Gastroesophageal sphincter (tissue), 4 donors: ENCODE measurements around the gene SNUPN. TPM values are rescaled to one million over a fixed set of nuclear protein-coding genes. Genes with fewer than 3 reads are reported as not detected.
"Not testable (repeated sequence)": the region's sequence is repeated elsewhere in the genome, so short reads cannot be mapped to it uniquely, and the experiment has no call there.

Source experiments
- ATAC-seq: fragments of 150-250 bp; one replicate; pipeline ENCODE4 v1.9.1; 2016; ENCODE audit warnings: mild to moderate bottlenecking, moderate library complexity
- H3K27ac ChIP-seq, 4 donors: fragments of 200-600 bp; sonication (generic) in 3 of 4; 1 replicate in 3 of 4; 2 replicates in 1 of 4; pipeline ENCODE4 v1.5.1; 2016 to 2019
- H3K27me3 ChIP-seq: fragments of 200-600 bp; sonication (generic); one replicate; pipeline ENCODE4 v1.5.1; 2019
- H3K36me3 ChIP-seq, 2 donors: fragments of 200-600 bp; sonication (generic); one replicate each; pipeline ENCODE4 v1.5.1; 2019; ENCODE audit warnings: control low read depth in 1 of 2
- H3K4me1 ChIP-seq, 3 donors: fragments of 200-600 bp; sonication (generic); 1 replicate in 2 of 3; 2 replicates in 1 of 3; pipeline ENCODE4 v1.5.1; 2016 to 2019; ENCODE audit warnings: control low read depth in 2 of 3
- H3K4me3 ChIP-seq, 2 donors: fragments of 200-600 bp; sonication (generic); one replicate each; pipeline ENCODE4 v1.5.1; 2019; ENCODE audit warnings: mild to moderate bottlenecking in 1 of 2, moderate library complexity in 1 of 2
- H3K9me3 ChIP-seq, 3 donors: fragments of 200-600 bp; sonication (generic); one replicate each; pipeline ENCODE4 v1.5.1; 2017 to 2019; ENCODE audit warnings: control low read depth in 2 of 3
- EP300 ChIP-seq: sonication (generic); formaldehyde crosslinking; IDR thresholded peaks from one replicate; pipeline ENCODE4 v1.6.1; 2017; ENCODE audit warnings: antibody characterized with exemption, mild to moderate bottlenecking
- POLR2A ChIP-seq, 2 donors: fragments of 450-650 bp; IDR thresholded peaks; one replicate each; pipeline ENCODE4 v1.6.1; 2017; ENCODE audit warnings: antibody characterized with exemption in 2 of 2, mild to moderate bottlenecking in 2 of 2, moderate library complexity in 1 of 2
- POLR2AphosphoS5 ChIP-seq: sonication (generic); formaldehyde crosslinking; IDR thresholded peaks from one replicate; pipeline ENCODE4 v1.6.1; 2017; ENCODE audit warnings: antibody characterized with exemption
- WGBS, 2 donors: methylation state at CpG; one replicate each; pipeline ENCODE4 v1.1.5; 2018; ENCODE audit warnings: low coverage in 1 of 2; 5-methylcytosine and 5-hydroxymethylcytosine counted together
- total RNA-seq, 4 donors: library from RNA; depleted of rRNA; stranded (reverse); fragments of >200 nt; gene quantifications; one replicate each; pipeline ENCODE4 v1.1.0, GENCODE V29; 2016
- TF ChIP-seq, protein P1 (sequence below), 4 experiments: fragments of 200-600 bp in 2 of 4; fragments of 450-650 bp in 2 of 4; sonication (generic) in 1 of 4; IDR thresholded peaks; one replicate each; pipeline ENCODE4 v1.5.1; 2017 to 2019; ENCODE audit warnings: antibody characterized with exemption in 4 of 4, mild to moderate bottlenecking in 2 of 4, moderate library complexity in 2 of 4

SNUPN gene
- total RNA-seq, 4 donors from 2014 or later: 18.6 to 27.3 (median 21.0) TPM

DNA sequence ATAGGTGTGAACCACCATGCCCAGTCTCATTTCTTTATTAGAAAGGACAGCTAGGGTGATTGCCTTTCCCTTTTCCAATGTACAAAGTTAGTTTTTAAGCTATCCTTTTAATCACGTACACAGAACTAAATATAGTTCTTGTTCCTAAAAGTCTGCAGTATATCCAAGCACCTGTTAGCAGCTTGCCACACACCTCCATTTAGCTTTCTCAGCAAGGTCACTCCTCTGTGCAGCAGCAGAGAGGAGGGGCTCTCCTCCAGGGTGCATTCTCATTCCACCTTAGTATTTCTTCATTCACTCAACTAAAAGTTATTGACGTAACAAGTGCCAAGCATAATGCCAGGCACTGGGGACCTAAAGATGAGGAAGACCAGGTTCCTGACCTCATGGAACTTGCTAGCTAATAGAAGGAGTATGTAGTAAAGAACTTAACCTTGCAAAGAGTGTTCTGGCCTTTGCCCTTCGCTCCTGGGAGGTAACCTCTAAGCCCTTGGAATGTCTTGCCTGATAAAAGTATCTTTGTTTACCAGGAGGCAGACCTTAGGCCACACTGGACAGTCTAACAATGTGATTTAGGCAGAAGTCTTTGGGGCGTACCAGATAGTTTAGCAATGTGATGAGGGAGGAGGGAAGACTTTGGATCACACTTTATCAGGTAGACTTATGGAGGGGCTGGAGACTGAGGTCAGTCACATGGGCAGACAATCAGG, 33.7 kb downstream of the SNUPN start:
- Histone ChIP-seq H3K4me3 (no peak overlapping the region), H3K27me3 (no peaks in the 10 kb centered on the region), H3K4me1 (no peaks in the 10 kb centered on the region), H3K27ac (no peak overlapping the region), H3K36me3 (peaks cover 0 to 64% of the 10 kb centered on the region in 2 donors), H3K9me3 (no peaks in the 10 kb centered on the region)
- no peak for ATAC-seq
- WGBS, 2 donors: 88 to 100% methylated on average over 1 to 3 of the region's 4 CpGs
- TF ChIP-seq, protein P1, sequence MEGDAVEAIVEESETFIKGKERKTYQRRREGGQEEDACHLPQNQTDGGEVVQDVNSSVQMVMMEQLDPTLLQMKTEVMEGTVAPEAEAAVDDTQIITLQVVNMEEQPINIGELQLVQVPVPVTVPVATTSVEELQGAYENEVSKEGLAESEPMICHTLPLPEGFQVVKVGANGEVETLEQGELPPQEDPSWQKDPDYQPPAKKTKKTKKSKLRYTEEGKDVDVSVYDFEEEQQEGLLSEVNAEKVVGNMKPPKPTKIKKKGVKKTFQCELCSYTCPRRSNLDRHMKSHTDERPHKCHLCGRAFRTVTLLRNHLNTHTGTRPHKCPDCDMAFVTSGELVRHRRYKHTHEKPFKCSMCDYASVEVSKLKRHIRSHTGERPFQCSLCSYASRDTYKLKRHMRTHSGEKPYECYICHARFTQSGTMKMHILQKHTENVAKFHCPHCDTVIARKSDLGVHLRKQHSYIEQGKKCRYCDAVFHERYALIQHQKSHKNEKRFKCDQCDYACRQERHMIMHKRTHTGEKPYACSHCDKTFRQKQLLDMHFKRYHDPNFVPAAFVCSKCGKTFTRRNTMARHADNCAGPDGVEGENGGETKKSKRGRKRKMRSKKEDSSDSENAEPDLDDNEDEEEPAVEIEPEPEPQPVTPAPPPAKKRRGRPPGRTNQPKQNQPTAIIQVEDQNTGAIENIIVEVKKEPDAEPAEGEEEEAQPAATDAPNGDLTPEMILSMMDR (IDR thresholded peaks at IDR 0.05): no peak
- no peak for TF ChIP-seq POLR2AphosphoS5
- TF ChIP-seq POLR2A (IDR thresholded peaks at IDR 0.05): no peak
- no peak for TF ChIP-seq EP300

- WGBS, 2 donors: 90 to 100% methylated on average over 2 of the region's 2 CpGs
- Histone ChIP-seq H3K27me3 (no peaks in the 10 kb centered on the region), H3K4me1 (no peaks in the 10 kb centered on the region), H3K36me3 (peaks cover 0 to 48% of the 10 kb centered on the region in 2 donors), H3K9me3 (no peaks in the 10 kb centered on the region), H3K4me3 (no peak overlapping the region), H3K27ac (no peak overlapping the region)
- TF ChIP-seq EP300 (no peak), POLR2A (IDR thresholded peaks at IDR 0.05) (no peak), POLR2AphosphoS5 (no peak)
- TF ChIP-seq, protein P1 (IDR thresholded peaks at IDR 0.05): no peak
- ATAC-seq: no peak
Measured at GRCh38 chr15:75590239-75590638, 35.3 kb downstream of the SNUPN start.

DNA sequence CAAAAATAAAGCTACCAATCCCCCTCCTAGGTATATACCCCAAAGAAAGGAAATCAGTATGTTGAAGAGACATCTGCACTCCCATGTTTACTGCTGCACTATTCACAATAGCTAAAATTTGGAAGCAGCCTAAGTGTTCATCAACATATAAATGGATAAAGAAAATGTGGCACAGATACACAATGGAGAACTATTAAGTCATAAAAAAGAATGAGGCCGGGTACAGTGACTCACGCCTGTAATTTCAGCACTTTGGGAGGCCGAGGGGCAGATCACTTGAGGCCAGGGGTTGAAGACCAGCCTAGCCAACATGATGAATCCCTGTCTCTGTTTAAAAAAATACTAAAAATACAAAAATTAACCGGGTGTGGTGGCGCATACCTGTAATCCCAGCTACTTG, 36.5 kb downstream of the SNUPN start:
- no peak for TF ChIP-seq POLR2A (IDR thresholded peaks at IDR 0.05)
- WGBS, 2 donors: 98% methylated on average over 5 of the region's 5 CpGs
- Histone ChIP-seq H3K27me3 (no peaks in the 10 kb centered on the region), H3K4me3 (no peak overlapping the region), H3K4me1 (peaks cover 0 to under 1% (median 0%) of the 10 kb centered on the region in 3 donors), H3K36me3 (peaks cover 0 to 39% of the 10 kb centered on the region in 2 donors), H3K9me3 (no peaks in the 10 kb centered on the region), H3K27ac (no peak overlapping the region)
- ATAC-seq: no peak

DNA sequence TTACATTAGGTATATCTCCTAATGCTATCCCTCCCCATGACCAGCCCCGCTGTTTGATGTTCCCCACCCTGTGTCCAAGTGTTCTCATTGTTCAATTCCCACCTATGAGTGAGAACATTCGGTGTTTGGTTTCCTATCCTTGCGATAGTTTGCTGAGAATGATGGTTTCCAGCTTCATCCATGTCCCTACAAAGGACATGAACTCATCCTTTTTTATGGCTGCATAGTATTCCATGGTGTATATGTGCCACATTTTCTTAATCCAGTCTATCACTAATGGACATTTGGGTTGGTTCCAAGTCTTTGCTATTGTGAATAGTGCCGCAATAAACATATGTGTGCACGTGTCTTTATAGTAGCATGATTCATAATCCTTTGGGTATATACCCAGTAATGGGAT, 39.1 kb downstream of the SNUPN start:
- not testable (repeated sequence) for H3K27ac ChIP-seq, H3K9me3 ChIP-seq, ATAC-seq, H3K27me3 ChIP-seq, H3K4me1 ChIP-seq, H3K4me3 ChIP-seq
- 80 to 92% methylated on average over 2 to 5 of the region's 5 CpGs for WGBS, 2 donors
- H3K36me3 ChIP-seq: peaks cover 0 to 16% of the 10 kb centered on the region in 2 donors

- no peak overlapping the region for H3K27ac ChIP-seq
- no peaks in the 10 kb centered on the region for H3K9me3 ChIP-seq
- no peak overlapping the region for H3K4me3 ChIP-seq
- peaks cover 0 to 4% of the 10 kb centered on the region in 2 donors for H3K36me3 ChIP-seq
- no peak for ATAC-seq
- H3K27me3 ChIP-seq: no peaks in the 10 kb centered on the region
- H3K4me1 ChIP-seq: peaks cover 0 to 15% (median 0%) of the 10 kb centered on the region in 3 donors
- TF ChIP-seq POLR2AphosphoS5 (no peak), EP300 (no peak), POLR2A (IDR thresholded peaks at IDR 0.05) (no peak)
- TF ChIP-seq, protein P1 (IDR thresholded peaks at IDR 0.05): no peak
- whole genome bisulfite sequencing, 2 donors: 15 to 31% methylated on average over 4 of the region's 4 CpGs
Measured at GRCh38 chr15:75584121-75584520, 41.4 kb downstream of the SNUPN start.

DNA sequence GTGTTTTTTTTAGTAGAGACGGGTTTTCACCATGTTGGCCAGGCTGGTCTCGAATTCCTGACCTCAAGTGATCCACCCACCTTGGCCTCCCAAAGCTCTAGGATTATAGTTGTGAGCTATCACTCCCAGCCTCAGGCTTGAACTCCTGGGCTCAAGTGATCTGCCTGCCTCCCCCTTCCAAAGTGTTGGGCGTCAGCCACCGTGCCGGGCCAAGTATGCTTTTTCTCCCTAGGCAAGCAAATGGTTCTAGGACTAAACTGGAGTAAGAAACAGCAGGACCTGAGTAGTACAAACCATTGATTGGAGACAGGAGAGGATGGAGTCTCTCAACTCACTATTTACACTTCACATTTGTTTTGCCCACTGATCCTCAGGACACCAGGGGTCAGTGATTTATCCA, 41.8 kb downstream of the SNUPN start:
- no peaks in the 10 kb centered on the region for H3K9me3 ChIP-seq
- H3K27me3 ChIP-seq: no peaks in the 10 kb centered on the region
- H3K4me3 ChIP-seq: no peak overlapping the region
- no peak for TF ChIP-seq EP300
- TF ChIP-seq, protein P1 (IDR thresholded peaks at IDR 0.05): no peak
- TF ChIP-seq POLR2AphosphoS5: no peak
- no peak for TF ChIP-seq POLR2A (IDR thresholded peaks at IDR 0.05)
- WGBS, 2 donors: 25 to 40% methylated on average over 1 to 2 of the region's 5 CpGs
- peaks cover 0 to 15% (median 0%) of the 10 kb centered on the region in 3 donors for H3K4me1 ChIP-seq
- no peak overlapping the region for H3K27ac ChIP-seq
- no peak for ATAC-seq
- H3K36me3 ChIP-seq: peaks cover 0 to 4% of the 10 kb centered on the region in 2 donors

DNA sequence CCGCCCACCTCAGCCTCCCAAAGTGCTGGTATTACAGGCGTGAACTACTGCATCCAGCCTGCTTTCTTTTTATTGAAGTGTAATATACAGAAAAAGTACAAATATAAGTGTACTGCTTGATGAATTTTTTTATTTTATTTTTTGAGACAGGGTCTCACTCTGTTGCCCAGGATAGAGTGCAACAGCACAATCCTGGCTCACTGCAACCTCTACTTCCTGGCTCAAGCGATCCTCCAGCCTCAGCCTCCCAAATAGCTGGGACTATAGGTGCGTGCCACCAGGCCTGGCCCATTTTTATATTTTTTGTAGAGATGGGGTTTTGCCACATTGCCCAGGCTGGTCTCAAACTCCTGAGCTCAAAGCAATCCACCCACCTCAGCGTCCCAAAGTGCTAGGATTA, 42.6 kb downstream of the SNUPN start:
- WGBS, 2 donors: 82 to 94% methylated on average over 2 to 5 of the region's 5 CpGs

More for the DNA sequence above, 42.6 kb downstream of the SNUPN start:
- not testable (repeated sequence) for H3K27me3 ChIP-seq, ATAC-seq, H3K4me3 ChIP-seq, H3K27ac ChIP-seq, H3K36me3 ChIP-seq, H3K9me3 ChIP-seq
- H3K4me1 ChIP-seq: peaks cover 0 to 15% (median 0%) of the 10 kb centered on the region in 3 donors
